H1 (cell line): Measurements from ENCODE around the gene ASB11. TPM values are rescaled to one million over a fixed set of nuclear protein-coding genes. Genes with fewer than 3 reads are reported as not detected.

Experiments used
- FOSL1 ChIP-seq: IDR thresholded peaks from 2 replicates; pipeline ENCODE4 v1.6.1; 2011; ENCODE audit warnings: mild to moderate bottlenecking, low read depth, low read length, moderate library complexity; ENCODE audit not compliant: insufficient read depth
- KDM5A ChIP-seq: fragments of 200-600 bp; IDR thresholded peaks from 2 replicates; pipeline ENCODE4 v1.7.1; 2012; ENCODE audit warnings: mild to moderate bottlenecking, low read length, inconsistent platforms, mixed read lengths
- polyA plus RNA-seq, 7 experiments: library from polyadenylated mRNA; depleted of rRNA in 3 of 7; stranded (reverse) in 5 of 7; unstranded in 2 of 7; fragments of >200 nt in 5 of 7; fragments of 200-250 nt in 2 of 7; gene quantifications; 1 replicate in 5 of 7; 2 replicates in 1 of 7; 4 replicates in 1 of 7; pipeline versions ENCODE4 v1.2.1 to v1.2.3, GENCODE V29; 2011 to 2013; ENCODE audit warnings: missing spikeins in 2 of 7, mixed read lengths in 2 of 7
- total RNA-seq: library from RNA; stranded (reverse); fragmentation: NEBNext Ultra II Directional; extraction: Animal tissue kit (Norgen Biotek cat#: 25700); gene quantifications from 2 replicates; pipeline ENCODE4 v1.2.1, GENCODE V29; 2021

The ASB11 gene
- total and polyA plus RNA-seq, 2 of the 8 experiments (the other 6 are each of a cell fraction or from before 2014, with no cell fraction given): not detected

DNA sequence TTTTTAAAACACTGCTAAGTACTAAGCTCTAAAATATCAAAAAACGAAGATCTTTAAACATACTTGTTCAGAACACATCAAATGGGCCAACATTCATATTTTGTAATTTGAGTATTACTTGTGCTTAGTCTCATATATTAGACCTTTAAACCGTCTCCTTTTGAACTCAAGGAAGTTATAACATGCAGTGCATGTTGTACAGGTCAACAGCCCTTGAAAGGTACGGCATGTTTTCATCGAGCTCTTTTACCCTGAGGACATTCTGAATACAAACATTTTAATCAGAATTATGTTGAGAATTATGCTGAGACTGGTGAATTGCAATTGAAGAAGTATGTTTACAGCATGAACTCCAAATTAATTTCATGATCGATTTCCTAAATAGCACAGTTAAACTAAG lies 7.0 kb upstream of the ASB11 start (continued):
- TF ChIP-seq KDM5A (no peak), FOSL1 (no peak)
